ENCODE results near the gene LTBP1. TPM values are rescaled to one million over a fixed set of nuclear protein-coding genes. Genes with fewer than 3 reads are reported as not detected.
A peak's percentile ranks its signal among the peaks of the same experiment; 100 is the strongest.

LTBP1 gene
- total RNA-seq, 1 experiment from 2014 or later: 28.5 TPM

DNA sequence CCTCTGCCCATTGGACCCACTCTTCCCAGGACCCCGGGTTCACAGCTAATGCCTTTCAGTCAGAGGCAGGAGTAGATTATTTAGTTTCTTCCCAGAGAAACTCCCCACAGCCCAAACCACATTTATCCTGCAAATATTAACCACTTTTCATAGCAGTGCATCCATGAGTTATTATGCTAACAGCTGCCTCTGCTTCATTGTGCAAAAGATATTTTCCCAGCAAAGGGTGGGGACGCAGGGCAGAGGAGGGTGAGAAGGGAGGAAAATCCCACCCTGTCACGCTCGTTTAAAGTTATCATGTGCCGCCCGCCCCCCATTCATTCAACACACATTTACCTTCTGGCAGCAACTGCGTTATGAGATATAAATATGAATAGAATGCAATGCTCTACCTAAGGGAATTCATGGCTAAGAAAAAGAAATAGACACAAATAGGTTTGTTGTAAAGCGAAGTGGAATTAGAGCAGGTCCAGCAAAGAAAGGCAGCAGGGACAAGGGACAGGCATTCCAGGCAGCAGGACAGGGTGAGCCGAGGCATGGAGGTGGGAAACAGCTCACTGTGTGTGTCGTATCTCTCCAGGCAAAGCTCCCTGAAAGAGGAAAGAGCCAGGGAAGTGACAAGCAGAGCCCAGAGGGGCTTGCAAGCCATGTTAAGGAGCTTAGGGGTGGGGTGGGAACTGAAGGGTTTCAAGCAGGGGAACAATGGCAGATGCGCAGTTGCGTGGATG is 46.3 kb upstream of the LTBP1 start:
- H3K4me3 Mint-ChIP-seq: no peak overlapping the region
- H4K8ac ChIP-seq (replicated peaks; ENCODE audit: insufficient read length, low read depth, low read length): no peak overlapping the region
- no peaks in the 10 kb centered on the region for H3K79me2 ChIP-seq (ENCODE audit: insufficient read depth, low read length)
- no peak overlapping the region for H3K56ac ChIP-seq (ENCODE audit: insufficient read length, low read depth, low read length)
- H3K9me3 Mint-ChIP-seq: peaks cover 0 to 3% of the 10 kb centered on the region in 2 experiments; a peak in 3 of 5 replicates
- H2BK5ac ChIP-seq (ENCODE audit: insufficient read length, low read length): no peak overlapping the region
- H3K27me3 ChIP-seq (ENCODE audit: insufficient read depth, low read length): no peaks in the 10 kb centered on the region
- no peaks in the 10 kb centered on the region for H3K4me1 ChIP-seq (ENCODE audit: insufficient read depth, low read length)
- no peak overlapping the region for H3K27ac ChIP-seq (ENCODE audit: insufficient read length, low read depth, low read length)
- H3K9me3 ChIP-seq (ENCODE audit: control insufficient read depth, low read depth, low read length): no peaks in the 10 kb centered on the region
- H3K27ac Mint-ChIP-seq: 0 out of 7 replicates have a peak overlapping the region, but pooled peaks of 1 of the 3 experiments have one; percentile 6
- no peaks in the 10 kb centered on the region for H4K20me1 ChIP-seq (ENCODE audit: control insufficient read depth, insufficient read depth, insufficient read length)
- no peak overlapping the region for H3K4ac ChIP-seq (ENCODE audit: low read depth, low read length)
- peaks cover 5% of the 10 kb centered on the region for H3K27me3 Mint-ChIP-seq (ENCODE audit: low read depth)
- no peak overlapping the region for H3K9ac ChIP-seq (ENCODE audit: extremely low read depth, insufficient read length, low read length)
- H4K91ac ChIP-seq (ENCODE audit: insufficient read length, low read depth, low read length): no peak overlapping the region
- H2BK20ac ChIP-seq (ENCODE audit: low read depth, low read length, poor library complexity, severe bottlenecking): no peak overlapping the region
- TF ChIP-seq, protein P1, sequence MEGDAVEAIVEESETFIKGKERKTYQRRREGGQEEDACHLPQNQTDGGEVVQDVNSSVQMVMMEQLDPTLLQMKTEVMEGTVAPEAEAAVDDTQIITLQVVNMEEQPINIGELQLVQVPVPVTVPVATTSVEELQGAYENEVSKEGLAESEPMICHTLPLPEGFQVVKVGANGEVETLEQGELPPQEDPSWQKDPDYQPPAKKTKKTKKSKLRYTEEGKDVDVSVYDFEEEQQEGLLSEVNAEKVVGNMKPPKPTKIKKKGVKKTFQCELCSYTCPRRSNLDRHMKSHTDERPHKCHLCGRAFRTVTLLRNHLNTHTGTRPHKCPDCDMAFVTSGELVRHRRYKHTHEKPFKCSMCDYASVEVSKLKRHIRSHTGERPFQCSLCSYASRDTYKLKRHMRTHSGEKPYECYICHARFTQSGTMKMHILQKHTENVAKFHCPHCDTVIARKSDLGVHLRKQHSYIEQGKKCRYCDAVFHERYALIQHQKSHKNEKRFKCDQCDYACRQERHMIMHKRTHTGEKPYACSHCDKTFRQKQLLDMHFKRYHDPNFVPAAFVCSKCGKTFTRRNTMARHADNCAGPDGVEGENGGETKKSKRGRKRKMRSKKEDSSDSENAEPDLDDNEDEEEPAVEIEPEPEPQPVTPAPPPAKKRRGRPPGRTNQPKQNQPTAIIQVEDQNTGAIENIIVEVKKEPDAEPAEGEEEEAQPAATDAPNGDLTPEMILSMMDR (conservative IDR thresholded peaks at IDR 0.05): no peak
- no CpG with 5 or more reads among the region's 12 CpGs for WGBS (ENCODE audit: extremely low coverage, insufficient read length, low lambda C conversion rate)
- H3K4me1 Mint-ChIP-seq: peaks cover 0 to 3% of the 10 kb centered on the region in 2 experiments; a peak in 2 of 4 replicates
- no peak overlapping the region for H3K4me2 ChIP-seq (ENCODE audit: insufficient read depth, insufficient read length, low read length)
- no peak overlapping the region for H2AK5ac ChIP-seq (ENCODE audit: insufficient read length, low read length)
- DNase-seq: no peak
- H3K18ac ChIP-seq (ENCODE audit: insufficient read length, low read depth, low read length): no peak overlapping the region
- H2AFZ ChIP-seq (ENCODE audit: low read length): no peak overlapping the region
- H2BK120ac ChIP-seq (ENCODE audit: low read depth, low read length, poor library complexity, severe bottlenecking): no peak overlapping the region
- H3K36me3 Mint-ChIP-seq (ENCODE audit: insufficient read depth in 1 of 3, low read depth in 3 of 3): peaks cover 0 to 2% (median 0%) of the 10 kb centered on the region in 3 experiments; a peak in 2 of 7 replicates
- H3K79me1 ChIP-seq (ENCODE audit: insufficient read depth, low read depth, low read length, poor library complexity, severe bottlenecking): no peaks in the 10 kb centered on the region
- no peak overlapping the region for H2BK15ac ChIP-seq (ENCODE audit: low read depth, low read length)
- H3K23me2 ChIP-seq (ENCODE audit: insufficient read length, low read depth, low read length, poor library complexity, severe bottlenecking): no peaks in the 10 kb centered on the region
- no peak overlapping the region for H3K14ac ChIP-seq (ENCODE audit: insufficient read depth, low read length)
- H4K5ac ChIP-seq (ENCODE audit: insufficient read length, low read depth, low read length): no peak overlapping the region
- no peak overlapping the region for H2BK12ac ChIP-seq (ENCODE audit: insufficient read length, low read depth, low read length)
- no peak overlapping the region for H3T11ph ChIP-seq (ENCODE audit: low read length)
- H3K23ac ChIP-seq (ENCODE audit: insufficient read length, low read depth, low read length): no peak overlapping the region
